GM18526 (cell line): Measurements from ENCODE around the gene SIRPA.

Experiments
- POLR2A ChIP-seq: IDR thresholded peaks from 3 replicates; pipeline ENCODE4 v1.6.1; 2011; ENCODE audit not compliant: insufficient read length; ENCODE audit errors: extremely low read depth

The SIRPA gene

DNA sequence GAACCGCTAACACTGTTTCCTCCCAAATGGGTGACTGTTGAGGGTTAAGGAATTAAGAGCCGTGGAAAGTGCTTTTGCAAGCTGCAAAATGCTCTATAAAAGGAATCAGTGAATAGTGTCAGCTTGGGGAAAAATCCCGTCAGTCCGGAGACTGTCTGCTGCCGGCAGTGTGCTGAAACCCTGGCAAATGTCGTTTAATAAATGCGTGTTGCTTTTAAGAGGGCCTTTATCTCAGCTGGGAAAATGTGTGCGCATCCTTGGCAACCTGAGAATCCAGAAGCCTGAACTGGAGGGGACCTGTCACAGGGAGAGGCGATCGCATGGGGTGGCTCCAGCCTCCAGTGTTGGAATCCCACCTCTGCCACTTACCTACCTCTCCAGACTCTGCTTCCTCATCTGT, 9.8 kb downstream of the SIRPA start:
- TF ChIP-seq POLR2A: no peak

DNA sequence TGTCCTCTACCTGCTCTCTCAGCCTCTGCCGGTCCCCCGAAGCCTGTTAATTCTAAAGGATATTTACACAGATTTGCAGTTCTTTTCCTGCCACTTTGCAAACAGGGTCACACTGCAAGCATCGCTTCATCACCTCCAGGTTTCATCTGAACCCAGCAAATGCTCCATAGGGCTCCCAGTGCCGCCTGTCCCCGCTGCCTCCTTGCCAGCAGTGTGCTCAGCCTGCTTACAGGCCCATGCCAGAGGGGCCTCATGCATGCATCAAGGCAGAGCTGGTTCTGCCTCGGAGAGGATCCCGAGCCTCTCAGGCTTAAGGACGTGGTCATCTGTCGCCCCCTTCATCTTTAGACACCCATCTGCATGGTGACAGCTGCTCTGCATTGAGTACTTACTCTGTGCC, 10.5 kb downstream of the SIRPA start:
- no peak for TF ChIP-seq POLR2A

DNA sequence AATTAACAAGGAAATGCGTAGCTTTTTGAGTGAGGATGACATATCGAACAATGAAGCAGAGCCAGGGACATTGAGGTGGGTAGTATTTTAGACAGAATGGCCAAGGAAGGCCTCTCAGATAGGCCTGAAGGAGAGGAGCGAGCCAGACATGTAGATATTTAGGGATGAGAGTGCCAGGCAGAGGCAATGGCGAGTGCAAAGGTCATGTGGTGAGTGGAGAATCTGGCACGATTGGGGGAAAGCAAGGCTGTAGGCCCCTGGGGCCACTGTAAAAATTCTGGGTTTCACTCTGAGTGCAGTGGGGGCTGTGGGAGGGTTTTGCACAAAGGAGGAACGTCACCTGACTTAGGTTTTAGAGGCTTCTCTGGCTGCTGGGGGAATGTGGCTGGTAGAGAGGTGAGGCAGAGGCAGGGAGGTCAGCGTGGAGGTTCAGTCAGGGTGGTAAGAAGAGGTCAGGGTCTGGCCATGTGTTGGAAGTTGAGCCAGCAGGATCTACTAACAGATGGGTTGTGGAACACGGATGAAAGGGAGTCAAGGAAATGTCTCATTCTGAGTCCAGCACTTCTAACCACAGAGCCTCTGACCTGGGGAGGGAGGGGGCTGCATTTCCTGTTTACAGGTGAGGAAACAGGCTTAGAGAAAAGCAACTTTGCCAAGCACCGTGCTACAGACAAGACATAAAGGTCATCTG, 11.3 kb downstream of the SIRPA start:
- TF ChIP-seq POLR2A: no peak

DNA sequence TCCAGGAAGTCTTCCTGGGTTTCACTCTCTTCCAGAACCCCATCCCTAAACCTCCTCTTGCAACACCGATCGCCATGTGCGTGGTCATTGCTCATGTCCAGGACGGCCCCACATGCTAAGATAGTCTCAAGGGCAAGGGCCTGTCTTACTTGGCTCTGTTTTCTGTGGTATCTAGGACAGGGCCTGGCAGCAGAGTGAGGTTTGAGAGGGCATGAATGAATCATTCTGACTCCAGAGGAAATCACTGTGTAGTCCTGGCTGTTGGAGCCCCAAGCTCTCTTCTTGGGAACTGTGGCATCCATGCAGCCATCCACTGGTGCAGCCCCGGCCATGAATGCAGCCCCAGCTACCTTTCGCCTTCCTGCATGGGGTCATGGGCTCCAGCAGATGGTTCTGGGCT, 12.4 kb downstream of the SIRPA start:
- no peak for TF ChIP-seq POLR2A

DNA sequence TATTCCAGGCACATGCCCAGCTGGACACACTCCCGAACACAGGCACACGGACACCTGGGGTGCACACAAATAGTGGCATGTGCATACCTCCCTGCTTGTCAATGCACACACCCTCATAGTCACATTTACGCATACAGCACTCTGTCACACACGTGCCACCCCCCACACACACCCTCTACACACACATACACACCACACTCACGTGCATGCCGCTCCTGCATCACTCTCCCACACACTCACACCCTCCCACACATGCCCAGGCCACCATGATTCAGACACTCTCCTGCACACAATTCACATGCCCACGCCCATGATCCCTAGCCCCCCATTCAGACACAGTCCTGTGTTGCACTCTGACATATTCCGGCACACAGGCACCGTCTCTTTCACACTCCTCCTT, 13.0 kb downstream of the SIRPA start:
- no peak for TF ChIP-seq POLR2A

DNA sequence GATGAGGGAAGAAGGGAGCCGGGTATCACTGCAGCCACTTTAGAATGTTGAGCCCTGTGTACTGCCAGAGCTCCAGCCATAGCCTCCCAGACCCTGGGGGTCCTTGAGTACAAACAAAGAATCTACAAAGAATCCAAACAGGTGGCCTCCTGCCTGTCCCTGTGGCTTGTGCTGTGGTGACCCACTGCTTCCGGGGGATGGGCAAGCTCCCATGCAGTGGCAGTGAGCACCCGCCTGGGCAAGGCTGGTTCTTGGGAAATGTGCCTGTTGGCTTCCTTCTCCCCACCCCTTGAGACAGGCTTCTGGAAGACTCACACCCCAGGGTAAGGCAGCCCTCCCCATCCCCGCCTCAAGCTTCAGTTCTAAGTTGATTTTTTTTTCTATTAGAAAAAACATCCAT, 13.9 kb downstream of the SIRPA start:
- TF ChIP-seq POLR2A: no peak

DNA sequence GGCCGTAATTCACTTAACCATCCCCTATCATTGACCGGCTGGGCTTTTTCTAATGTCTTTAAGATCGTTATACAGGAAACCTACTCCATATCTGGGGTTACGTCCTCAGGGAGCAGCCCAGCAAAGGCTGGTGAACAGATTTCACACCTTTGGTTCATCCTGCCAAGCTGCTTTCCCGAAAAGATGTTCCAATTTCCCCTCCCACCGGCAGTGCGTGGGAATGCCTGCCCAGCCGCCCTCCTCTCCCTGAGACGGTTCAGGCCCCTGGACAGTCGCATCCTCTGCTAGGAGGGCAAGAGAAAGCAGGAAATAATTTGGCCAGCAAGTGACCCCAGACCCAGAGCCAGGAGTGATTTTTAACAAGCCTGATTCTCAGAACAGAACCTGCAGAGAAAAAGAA, 16.3 kb downstream of the SIRPA start:
- TF ChIP-seq POLR2A: no peak

DNA sequence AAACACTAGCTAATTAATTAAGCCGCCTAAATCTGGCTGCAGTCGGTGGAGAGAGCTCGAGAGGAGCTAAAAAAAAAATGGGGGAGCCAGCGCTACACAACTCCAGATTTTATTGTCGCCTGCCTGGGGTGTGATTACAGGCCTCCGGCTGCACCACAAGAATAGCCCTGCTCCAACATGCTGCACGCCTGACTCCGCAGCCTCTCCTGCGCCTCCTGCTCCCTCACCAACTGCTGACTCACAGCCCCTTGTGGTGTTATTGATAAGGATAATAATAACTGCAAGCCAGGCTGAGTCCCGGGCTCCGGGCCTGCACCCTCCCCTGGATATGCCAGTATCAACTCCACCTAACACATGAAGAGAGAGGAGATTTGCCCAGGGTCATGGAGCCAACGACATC, 16.8 kb downstream of the SIRPA start:
- no peak for TF ChIP-seq POLR2A

DNA sequence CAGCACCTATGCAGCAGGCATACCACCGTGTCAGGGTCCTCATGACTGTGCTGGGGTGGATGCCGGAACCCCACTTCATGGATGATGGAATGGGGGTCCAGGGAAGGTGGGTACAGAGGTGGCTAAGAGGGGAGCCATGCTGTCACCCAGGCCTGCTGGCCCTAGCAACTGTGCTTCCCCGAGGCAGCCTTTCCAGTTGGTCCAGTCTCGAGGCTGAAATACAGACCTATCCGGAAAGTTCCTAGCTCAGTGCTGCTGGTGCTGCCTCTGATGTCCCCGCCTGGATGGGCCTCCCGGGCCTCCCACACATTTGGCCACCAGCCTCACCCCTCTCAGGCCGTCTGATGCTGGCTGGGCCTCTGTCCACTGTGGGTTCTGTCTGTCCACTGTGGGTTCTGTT, 17.4 kb downstream of the SIRPA start:
- no peak for TF ChIP-seq POLR2A

DNA sequence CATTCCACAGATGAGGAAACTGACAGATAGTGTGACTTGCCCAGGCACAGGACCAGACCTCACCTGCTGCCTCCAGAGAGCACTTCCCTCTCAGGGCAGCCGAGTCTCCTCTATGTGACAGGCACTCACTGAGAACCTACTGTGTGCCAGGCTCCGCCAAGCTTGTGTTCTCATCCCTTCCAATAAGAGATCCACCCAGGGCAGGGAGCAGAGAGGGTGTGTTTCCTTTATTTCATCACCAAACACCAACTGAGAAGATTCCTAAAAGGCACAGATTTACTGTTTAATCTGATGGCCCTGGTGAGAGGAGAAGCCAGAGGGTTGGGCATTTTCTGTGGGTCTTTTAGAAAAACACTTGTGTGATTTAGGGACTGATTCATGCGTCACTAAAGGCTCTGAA, 20.5 kb downstream of the SIRPA start:
- TF ChIP-seq POLR2A: no peak

DNA sequence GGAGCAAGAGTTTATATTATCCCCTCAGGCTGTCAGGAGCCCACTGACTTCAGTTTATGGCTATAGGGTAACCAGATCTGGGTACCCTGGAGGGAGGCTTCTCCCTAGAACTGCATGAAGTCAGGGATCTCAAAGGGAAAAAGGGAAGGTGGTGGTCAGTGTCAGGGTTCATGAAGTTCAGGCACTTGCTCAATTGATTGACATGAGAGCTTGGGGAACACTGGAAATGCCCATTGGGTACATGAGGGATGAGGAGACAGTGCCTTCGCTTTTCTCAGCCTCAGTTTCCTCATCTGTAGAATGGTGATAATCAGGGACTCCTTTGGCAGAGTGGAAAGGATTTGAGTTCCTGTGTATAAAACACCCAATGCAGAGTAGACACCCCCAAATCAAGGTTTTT, 22.6 kb downstream of the SIRPA start:
- TF ChIP-seq POLR2A: no peak

DNA sequence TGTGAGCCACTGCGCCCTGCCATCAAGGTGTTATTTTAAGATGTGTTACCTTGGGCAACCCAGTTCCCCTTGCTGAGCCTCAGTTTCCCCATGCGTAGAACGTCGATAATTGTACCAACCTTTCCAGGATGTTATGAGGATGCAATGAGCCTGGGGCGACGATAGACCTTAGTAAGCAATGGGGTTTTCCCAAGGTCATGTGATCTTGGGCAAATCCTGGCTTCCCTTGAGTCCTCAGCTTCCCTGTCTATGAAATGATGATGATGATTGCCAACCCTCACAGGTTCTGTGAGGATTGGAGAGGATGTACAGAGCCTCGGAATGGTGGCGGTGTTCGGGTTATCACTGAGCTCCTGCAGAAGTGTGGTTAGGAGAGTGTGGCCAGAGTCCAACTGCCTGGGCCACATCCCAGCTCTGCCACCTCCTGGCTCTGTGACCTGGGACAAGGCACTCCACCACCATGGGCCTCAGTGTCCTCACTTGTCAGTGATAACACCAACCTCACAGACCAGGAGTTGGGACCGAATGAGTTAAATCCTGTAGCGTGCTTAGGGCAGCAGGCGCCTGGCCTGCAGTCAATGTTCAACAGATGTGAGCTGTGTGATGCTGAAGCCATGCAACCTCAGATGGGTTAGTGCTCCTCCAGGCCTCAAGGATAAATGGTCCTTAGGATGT, 23.4 kb downstream of the SIRPA start:
- no peak for TF ChIP-seq POLR2A

DNA sequence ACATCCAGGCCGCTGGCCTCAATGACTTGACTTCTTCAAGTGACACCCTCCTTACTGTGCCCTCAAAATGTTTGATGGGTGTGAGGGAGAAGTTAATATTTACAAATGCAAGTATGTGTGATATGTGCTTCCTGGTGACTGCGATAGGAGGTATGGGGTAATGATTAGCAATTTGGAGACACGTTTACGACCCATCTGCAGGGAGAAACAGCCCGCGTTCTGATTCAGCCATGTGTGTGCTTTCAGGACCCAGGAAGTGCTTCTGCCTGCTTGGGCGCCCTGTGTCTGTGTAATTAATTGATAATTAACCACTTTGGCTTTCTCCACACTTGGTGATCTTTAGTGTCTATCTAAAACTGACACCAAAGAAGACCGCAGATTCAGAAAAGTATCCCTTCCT, 25.0 kb downstream of the SIRPA start:
- TF ChIP-seq POLR2A: no peak

DNA sequence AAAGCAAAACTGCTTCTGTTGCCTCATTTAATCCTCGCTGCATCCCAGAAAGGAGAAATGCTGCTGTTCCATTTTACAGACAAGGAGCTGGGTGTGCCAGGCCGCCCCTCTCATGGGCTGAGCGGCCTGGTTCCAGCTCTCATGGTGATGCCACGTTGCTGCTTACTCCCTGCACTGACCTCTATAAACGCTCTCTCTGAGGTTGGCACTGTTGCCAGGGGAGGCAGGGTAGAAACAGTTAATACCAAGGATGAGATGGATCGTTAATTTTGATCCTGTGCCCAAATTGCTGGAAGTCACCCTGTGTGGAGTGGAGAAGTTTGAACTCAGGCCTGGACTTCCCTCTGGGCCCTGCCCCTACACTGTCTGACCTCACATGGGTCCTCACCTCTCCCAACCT, 25.6 kb downstream of the SIRPA start:
- no peak for TF ChIP-seq POLR2A

DNA sequence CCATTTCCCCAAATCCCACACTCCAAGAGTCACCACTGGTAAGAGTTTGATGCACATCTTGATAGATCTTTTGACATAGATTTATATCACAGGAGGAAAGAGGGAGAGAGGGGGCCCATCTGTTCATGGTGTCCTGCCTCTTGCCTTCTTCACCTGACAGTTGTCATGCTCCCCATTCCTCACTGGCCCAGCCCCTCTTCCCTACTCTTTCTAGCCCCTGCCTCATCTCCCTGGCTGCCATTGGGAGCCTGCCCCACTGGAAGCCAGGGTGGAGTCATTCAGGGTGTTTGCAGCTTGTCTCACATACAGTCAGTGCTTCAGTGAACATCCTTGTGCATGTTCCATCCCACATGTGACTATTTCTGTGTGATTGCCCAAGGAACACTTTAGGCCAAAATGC, 27.6 kb downstream of the SIRPA start:
- no peak for TF ChIP-seq POLR2A

DNA sequence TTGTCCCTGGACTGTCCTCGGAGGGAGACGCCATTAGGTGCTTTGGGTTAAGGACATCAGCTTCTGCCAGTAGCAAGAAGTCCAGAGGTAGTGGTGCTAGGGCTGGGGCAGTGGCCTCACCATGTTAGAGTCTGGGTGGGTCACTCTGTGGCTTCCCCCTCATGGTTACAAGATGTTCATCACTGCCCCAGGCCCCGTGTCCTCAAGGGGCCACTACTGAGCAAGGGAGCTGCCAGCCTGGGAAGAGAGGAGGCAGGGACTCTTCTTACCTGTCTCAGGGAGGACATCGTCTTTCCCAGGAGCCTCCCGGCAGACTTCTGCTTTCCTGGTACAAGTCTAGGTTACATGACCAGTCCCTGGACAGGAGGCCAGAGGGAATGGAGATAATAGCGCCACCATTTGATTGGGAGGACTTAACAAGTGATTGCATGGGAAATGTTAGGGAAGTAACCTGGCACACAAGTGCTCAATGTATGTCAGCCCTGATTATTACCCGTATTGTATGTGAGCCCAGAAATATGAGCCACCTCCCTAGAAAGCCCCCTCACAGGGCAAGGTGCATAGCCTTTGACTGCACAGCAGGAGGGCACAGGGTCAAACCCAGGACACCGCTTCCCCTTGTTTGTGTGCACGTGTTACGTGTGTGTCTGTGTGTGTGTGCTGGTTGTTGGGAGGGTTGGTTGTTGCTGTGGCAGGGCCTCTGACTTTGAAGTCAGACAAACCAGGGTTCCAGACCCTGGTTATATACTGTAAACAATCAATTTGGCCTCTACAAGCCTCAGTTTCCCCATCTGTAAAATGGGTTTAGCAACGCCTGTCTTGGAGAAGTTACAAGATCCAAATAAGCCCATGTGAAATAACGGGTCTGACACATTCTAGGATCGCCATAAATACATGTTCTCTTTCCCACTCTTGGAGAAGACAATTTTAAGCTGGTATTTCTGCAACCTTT, 30.0 kb downstream of the SIRPA start:
- no peak for TF ChIP-seq POLR2A
